ENCODE measurements around the gene COLEC12.

DNA sequence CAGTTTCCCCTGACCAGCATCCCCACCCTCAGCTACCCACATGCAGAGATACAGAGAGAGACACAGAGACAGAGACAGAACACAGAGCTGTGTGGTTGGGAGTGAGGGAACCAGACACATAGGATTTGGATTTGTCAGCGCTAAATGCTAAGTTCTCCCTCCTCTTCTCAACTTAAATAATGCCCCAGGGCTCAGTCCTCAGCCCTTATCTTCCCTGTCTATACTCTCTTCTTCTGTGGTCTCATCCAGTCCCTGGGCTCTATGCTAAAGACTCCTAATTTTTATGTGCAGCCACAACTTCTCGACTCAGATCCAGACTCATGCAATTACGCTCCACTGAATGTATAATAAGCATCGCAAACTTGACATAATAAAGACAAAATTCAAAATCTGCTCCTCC, 47.1 kb downstream of the COLEC12 start:
- TF ChIP-seq CTCF (conservative IDR thresholded peaks at IDR 0.05) (no peak), ZFX (IDR thresholded peaks at IDR 0.05) (no peak)
